PFSK-1 (cell line): ENCODE data around the gene SLC39A9.

ENCODE experiments used
- FOXP2 ChIP-seq: optimal IDR thresholded peaks from 2 replicates; pipeline ENCODE3; 2011; ENCODE audit warnings: borderline replicate concordance, control low read depth, inconsistent platforms; ENCODE audit not compliant: insufficient read depth; ENCODE audit errors: extremely low read length, extremely low read depth
- POLR2AphosphoS5 ChIP-seq: IDR thresholded peaks from 2 replicates; pipeline ENCODE4 v1.6.1; 2012; ENCODE audit warnings: low read depth, mild to moderate bottlenecking, control low read depth, low read length, moderate library complexity
- REST ChIP-seq, 2 experiments: IDR thresholded peaks; 2 replicates each; pipeline versions ENCODE4 v1.6.1 to v1.8.0; 2011 to 2012; ENCODE audit warnings: low read depth in 2 of 2, low read length in 2 of 2, control low read depth in 1 of 2, inconsistent platforms in 1 of 2, mild to moderate bottlenecking in 1 of 2, moderate library complexity in 1 of 2; ENCODE audit not compliant: insufficient read depth in 1 of 2
- SIN3A ChIP-seq: IDR thresholded peaks from 2 replicates; pipeline ENCODE4 v1.6.1; 2012; ENCODE audit warnings: mild to moderate bottlenecking, low read length, moderate library complexity, borderline replicate concordance; ENCODE audit not compliant: insufficient read depth
- TAF1 ChIP-seq: IDR thresholded peaks from 2 replicates; pipeline ENCODE4 v1.6.1; 2012; ENCODE audit warnings: low read length, control low read depth, borderline replicate concordance; ENCODE audit not compliant: insufficient read depth

Gene SLC39A9

DNA sequence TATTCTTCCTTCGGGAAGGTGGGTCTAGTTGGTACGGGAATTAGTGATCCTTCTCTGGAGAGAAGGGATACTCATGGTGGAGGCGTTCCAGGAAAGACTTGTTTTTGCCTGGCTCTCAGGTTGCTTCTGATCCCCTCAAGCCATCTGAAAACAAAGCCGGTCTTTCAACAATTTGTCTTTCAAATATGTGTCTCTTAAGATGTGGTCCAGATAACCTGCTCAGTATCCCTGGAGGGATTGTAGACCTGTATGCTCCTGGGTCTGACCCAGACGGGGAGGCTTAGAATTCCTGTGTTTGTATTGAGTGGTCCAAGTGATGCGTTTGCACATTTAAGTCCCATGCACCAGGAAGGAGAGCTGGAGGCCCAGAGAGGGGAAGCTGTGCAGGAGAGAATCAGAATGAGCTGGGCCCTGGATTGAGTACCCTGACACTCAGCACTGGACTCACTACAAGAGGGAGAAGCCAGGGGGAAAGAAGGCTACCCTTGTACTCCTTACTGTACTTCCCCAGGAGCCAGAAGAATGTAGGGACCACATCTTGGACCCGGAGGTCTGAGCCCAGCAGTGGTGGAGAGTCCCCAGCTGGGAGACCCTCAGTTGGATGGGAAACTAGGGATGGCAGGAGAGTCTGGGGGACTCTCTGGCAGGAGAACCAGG is 40.8 kb upstream of the SLC39A9 start:
- TF ChIP-seq FOXP2 = no peak
- TF ChIP-seq POLR2AphosphoS5 = no peak
- TF ChIP-seq REST (IDR thresholded peaks at IDR 0.05; ENCODE audit: insufficient read depth in 1 of 2, low read depth in 2 of 2, low read length in 2 of 2) = no peak
- TF ChIP-seq TAF1 = no peak
- no peak for TF ChIP-seq SIN3A

DNA sequence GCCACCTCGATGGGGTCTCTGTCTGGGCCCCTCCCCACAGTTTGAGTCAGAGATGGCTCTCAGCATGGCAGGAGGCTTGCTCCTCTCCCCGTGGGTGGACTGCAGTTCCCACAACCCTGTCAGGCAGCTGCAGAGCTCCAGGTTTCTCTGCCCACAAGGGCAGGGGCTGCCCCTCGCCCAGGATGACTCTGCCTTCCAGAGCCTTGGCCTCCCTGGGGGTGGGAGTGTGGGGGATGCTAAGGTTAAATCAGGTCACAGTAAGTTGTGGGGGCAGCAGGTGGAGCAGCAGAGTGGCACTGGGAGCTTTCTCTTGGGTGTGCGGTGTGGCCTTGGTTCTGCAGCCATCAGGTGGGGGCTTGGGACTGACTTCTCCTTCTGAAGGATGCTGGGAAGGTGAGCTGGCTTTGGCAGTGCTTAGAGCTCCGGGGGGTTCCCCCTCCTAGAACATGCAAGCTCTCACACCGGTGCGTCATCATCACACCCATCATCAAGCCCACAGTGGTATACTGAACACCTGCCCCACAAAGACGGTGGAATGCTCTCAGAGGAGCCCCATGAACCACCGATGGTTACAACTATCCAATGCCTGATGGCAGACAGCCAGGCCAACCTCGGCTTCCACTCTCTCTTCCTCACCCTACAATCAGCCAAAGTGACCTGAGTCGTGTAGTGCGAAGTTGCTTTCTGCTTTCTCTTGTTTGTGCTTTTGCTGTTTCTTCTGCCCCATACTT is 40.1 kb upstream of the SLC39A9 start:
- TF ChIP-seq POLR2AphosphoS5 (no peak), TAF1 (no peak), FOXP2 (no peak), REST (IDR thresholded peaks at IDR 0.05; ENCODE audit: insufficient read depth in 1 of 2, low read depth in 2 of 2, low read length in 2 of 2) (no peak), SIN3A (no peak)

DNA sequence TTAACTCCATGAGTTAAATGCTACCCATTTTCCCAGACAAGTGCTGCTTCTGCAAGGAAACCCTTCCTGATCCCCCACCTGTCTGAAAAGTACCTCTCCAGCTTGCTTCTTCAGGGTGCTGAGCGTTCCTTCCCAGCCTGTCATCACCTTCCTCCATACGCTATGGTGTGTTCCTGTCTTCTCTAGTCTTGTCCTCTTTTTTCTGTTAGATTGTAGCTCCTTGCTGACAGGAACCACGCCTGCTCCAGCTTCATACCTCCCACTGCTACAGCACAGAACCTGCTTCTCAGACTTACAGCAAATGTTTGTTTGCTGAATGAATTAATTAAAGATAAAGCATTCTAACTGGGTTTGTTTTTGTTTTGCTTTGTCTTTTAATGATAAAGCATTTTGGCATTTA is 39.5 kb upstream of the SLC39A9 start:
- TF ChIP-seq POLR2AphosphoS5 (no peak), REST (IDR thresholded peaks at IDR 0.05; ENCODE audit: insufficient read depth in 1 of 2, low read depth in 2 of 2, low read length in 2 of 2) (no peak), FOXP2 (no peak), TAF1 (no peak), SIN3A (no peak)

DNA sequence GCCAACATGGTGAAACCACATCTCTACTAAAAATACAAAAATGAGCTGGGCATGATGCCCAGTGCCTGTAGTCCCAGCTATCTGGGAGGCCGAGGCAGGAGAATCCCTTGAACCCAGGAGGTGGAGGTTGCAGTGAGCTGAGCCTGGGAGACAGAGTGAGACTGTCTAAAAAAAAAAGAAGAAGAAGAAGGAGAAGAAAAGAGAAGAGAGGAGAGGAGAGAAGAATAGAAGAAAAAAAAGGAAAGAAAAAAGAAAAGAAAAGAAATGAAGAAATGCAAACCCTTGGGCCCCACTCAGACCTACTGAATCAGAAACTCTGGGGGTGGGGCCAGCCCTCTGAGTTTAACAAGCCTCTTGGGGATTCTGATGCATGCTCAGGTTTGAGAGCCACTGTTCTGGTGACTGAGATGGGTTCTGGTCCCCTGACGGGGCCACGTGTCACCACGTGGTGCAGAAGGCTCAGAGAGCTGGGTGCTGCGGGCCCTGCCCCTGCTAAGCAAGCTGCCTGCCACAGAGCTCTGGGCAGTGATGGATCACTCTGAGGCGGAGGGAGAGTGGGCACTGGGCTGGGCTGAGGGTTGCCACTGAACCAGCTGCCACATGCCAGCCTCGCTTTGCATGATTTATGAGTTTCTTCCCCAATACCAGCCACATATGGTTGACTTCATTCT is 37.9 kb upstream of the SLC39A9 start:
- TF ChIP-seq FOXP2 = no peak
- no peak for TF ChIP-seq REST (IDR thresholded peaks at IDR 0.05; ENCODE audit: insufficient read depth in 1 of 2, low read depth in 2 of 2, low read length in 2 of 2)
- no peak for TF ChIP-seq TAF1
- TF ChIP-seq POLR2AphosphoS5 = no peak
- TF ChIP-seq SIN3A = no peak
